IPS-20b (cell line): ENCODE results near the gene AKT1S1.
"Not testable (repeated sequence)": the region's sequence is repeated elsewhere in the genome, so short reads cannot be mapped to it uniquely, and the experiment has no call there.

Experiments used
- H3K27ac ChIP-seq: one replicate; pipeline ENCODE4 v1.5.1; 2013; ENCODE audit warnings: low read length
- H3K27me3 ChIP-seq: 2 replicates; pipeline ENCODE4 v1.6.1; 2013; ENCODE audit warnings: mild to moderate bottlenecking, low read length, inconsistent platforms; ENCODE audit not compliant: insufficient read depth
- H3K36me3 ChIP-seq: 2 replicates; pipeline ENCODE4 v1.6.1; 2013; ENCODE audit warnings: low read depth, mild to moderate bottlenecking, inconsistent platforms, low read length, moderate library complexity; ENCODE audit not compliant: insufficient read depth
- H3K4me1 ChIP-seq: 2 replicates; pipeline ENCODE4 v1.6.1; 2013; ENCODE audit warnings: mild to moderate bottlenecking, control low read depth, inconsistent platforms, low read length, moderate library complexity; ENCODE audit not compliant: insufficient read depth
- H3K4me3 ChIP-seq: 2 replicates; pipeline ENCODE4 v1.5.1; 2013; ENCODE audit warnings: mild to moderate bottlenecking, low read length, inconsistent platforms
- H3K9ac ChIP-seq: 2 replicates; pipeline ENCODE4 v1.6.1; 2013; ENCODE audit warnings: low read depth, mild to moderate bottlenecking, inconsistent platforms, low read length, moderate library complexity
- H3K9me3 ChIP-seq: 2 replicates; pipeline ENCODE4 v1.6.1; 2013; ENCODE audit warnings: mild to moderate bottlenecking, low read depth, low read length, inconsistent platforms; ENCODE audit not compliant: insufficient read depth

Gene AKT1S1

GRCh38 chr19:49877020-49877878 is at the start of gene AKT1S1, which contains the start of gene TBC1D17:
AKT1S1 (minus strand) TSS chr19:49877355; CDS start chr19:49873295, 4,060 bp downstream.
TBC1D17 (plus strand) TSS chr19:49877702; CDS start chr19:49877724, 22 bp downstream.
- H3K36me3 ChIP-seq: peaks cover 36% of the 10 kb centered on the region
- peak within 1 kb of the TSS; percentile 100 for H3K27ac ChIP-seq
- no peaks in the 10 kb centered on the region for H3K9me3 ChIP-seq
- peak within 1 kb of the TSS; percentile 89 for H3K4me3 ChIP-seq
- H3K9ac ChIP-seq: peak within 1 kb of the TSS; percentile 98
- H3K4me1 ChIP-seq: peaks cover 6% of the 10 kb centered on the region; the same call in 1 of the 2 replicates
- H3K27me3 ChIP-seq: no peaks in the 10 kb centered on the region

- no peak overlapping the region for H3K4me3 ChIP-seq
- peaks cover 62% of the 10 kb centered on the region for H3K36me3 ChIP-seq
- H3K4me1 ChIP-seq: peaks cover 10% of the 10 kb centered on the region; the same call in 1 of the 2 replicates
- no peaks in the 10 kb centered on the region for H3K9me3 ChIP-seq
- no peak overlapping the region for H3K9ac ChIP-seq
- no peak overlapping the region for H3K27ac ChIP-seq
- H3K27me3 ChIP-seq: no peaks in the 10 kb centered on the region
Measured at GRCh38 chr19:49926515-49926914, 49.4 kb upstream of the AKT1S1 start.

GRCh38 chr19:49925486-49925885 is 48.3 kb upstream of the AKT1S1 start:
- Histone ChIP-seq H3K9ac (no peak overlapping the region), H3K9me3 (no peaks in the 10 kb centered on the region), H3K36me3 (peaks cover 73% of the 10 kb centered on the region), H3K27ac (no peak overlapping the region), H3K4me1 (peaks cover 10% of the 10 kb centered on the region; the same call in 1 of the 2 replicates), H3K27me3 (no peaks in the 10 kb centered on the region), H3K4me3 (no peak overlapping the region)

- not testable (repeated sequence) for H3K27ac ChIP-seq, H3K9me3 ChIP-seq, H3K9ac ChIP-seq, H3K4me3 ChIP-seq, H3K27me3 ChIP-seq, H3K4me1 ChIP-seq
- H3K36me3 ChIP-seq: peaks cover 75% of the 10 kb centered on the region
Measured at GRCh38 chr19:49924881-49925210, 47.7 kb upstream of the AKT1S1 start.

GRCh38 chr19:49924004-49924880 is 47.1 kb upstream of the AKT1S1 start:
- no peak overlapping the region; the same call in 1 of the 2 replicates for H3K9ac ChIP-seq
- no peaks in the 10 kb centered on the region for H3K9me3 ChIP-seq
- H3K27me3 ChIP-seq: no peaks in the 10 kb centered on the region
- no peak overlapping the region for H3K4me3 ChIP-seq
- H3K4me1 ChIP-seq: peaks cover 10% of the 10 kb centered on the region; the same call in 1 of the 2 replicates
- H3K36me3 ChIP-seq: peaks cover 79% of the 10 kb centered on the region
- no peak overlapping the region for H3K27ac ChIP-seq

- Histone ChIP-seq H3K9ac (peak overlapping the region; percentile 15; the same call in 1 of the 2 replicates), H3K4me1 (peaks cover 10% of the 10 kb centered on the region; the same call in 1 of the 2 replicates), H3K4me3 (no peak overlapping the region), H3K36me3 (peaks cover 85% of the 10 kb centered on the region), H3K27me3 (no peaks in the 10 kb centered on the region), H3K9me3 (no peaks in the 10 kb centered on the region), H3K27ac (no peak overlapping the region)
Measured at GRCh38 chr19:49923055-49924003, 46.2 kb upstream of the AKT1S1 start.

- Histone ChIP-seq H3K9ac (peak overlapping the region; percentile 34; the same call in 1 of the 2 replicates), H3K4me1 (peaks cover 4% of the 10 kb centered on the region; the same call in 1 of the 2 replicates), H3K36me3 (peaks cover 86% of the 10 kb centered on the region), H3K9me3 (no peaks in the 10 kb centered on the region), H3K27me3 (no peaks in the 10 kb centered on the region), H3K27ac (no peak overlapping the region), H3K4me3 (no peak overlapping the region)
Measured at GRCh38 chr19:49921871-49922795, 45.0 kb upstream of the AKT1S1 start.

GRCh38 chr19:49920624-49921363 is 43.6 kb upstream of the AKT1S1 start:
- Histone ChIP-seq H3K4me1 (peaks cover 4% of the 10 kb centered on the region; the same call in 1 of the 2 replicates), H3K9ac (no peak overlapping the region), H3K27me3 (no peaks in the 10 kb centered on the region), H3K27ac (no peak overlapping the region), H3K9me3 (no peaks in the 10 kb centered on the region), H3K4me3 (no peak overlapping the region), H3K36me3 (peaks cover 80% of the 10 kb centered on the region)

- Histone ChIP-seq H3K27ac (no peak overlapping the region), H3K9me3 (no peaks in the 10 kb centered on the region), H3K4me3 (no peak overlapping the region), H3K4me1 (peaks cover 4% of the 10 kb centered on the region; the same call in 1 of the 2 replicates), H3K27me3 (no peaks in the 10 kb centered on the region), H3K9ac (no peak overlapping the region), H3K36me3 (peaks cover 79% of the 10 kb centered on the region)
Measured at GRCh38 chr19:49918089-49918488, 40.9 kb upstream of the AKT1S1 start.
